KOPT-K1 (cell line): ENCODE measurements around the gene CSNK1E.

Source experiments
- H3K27ac ChIP-seq: fragments of 200-600 bp; sonication (generic); 2 replicates; pipeline ENCODE4 v1.5.1; 2016; ENCODE audit warnings: antibody characterized with exemption, mild to moderate bottlenecking, low read depth, low read length; ENCODE audit not compliant: poor library complexity, severe bottlenecking
- H3K36me3 ChIP-seq: fragments of 200-600 bp; sonication (generic); 2 replicates; pipeline ENCODE4 v1.5.1; 2017; ENCODE audit warnings: antibody characterized with exemption, mild to moderate bottlenecking, low read length, moderate library complexity; ENCODE audit not compliant: insufficient read depth
- H3K9me3 ChIP-seq: fragments of 200-600 bp; sonication (generic); 2 replicates; pipeline ENCODE4 v1.5.1; 2017; ENCODE audit warnings: antibody characterized with exemption, low read length, mild to moderate bottlenecking; ENCODE audit not compliant: insufficient read depth, poor library complexity, severe bottlenecking

Gene CSNK1E

DNA sequence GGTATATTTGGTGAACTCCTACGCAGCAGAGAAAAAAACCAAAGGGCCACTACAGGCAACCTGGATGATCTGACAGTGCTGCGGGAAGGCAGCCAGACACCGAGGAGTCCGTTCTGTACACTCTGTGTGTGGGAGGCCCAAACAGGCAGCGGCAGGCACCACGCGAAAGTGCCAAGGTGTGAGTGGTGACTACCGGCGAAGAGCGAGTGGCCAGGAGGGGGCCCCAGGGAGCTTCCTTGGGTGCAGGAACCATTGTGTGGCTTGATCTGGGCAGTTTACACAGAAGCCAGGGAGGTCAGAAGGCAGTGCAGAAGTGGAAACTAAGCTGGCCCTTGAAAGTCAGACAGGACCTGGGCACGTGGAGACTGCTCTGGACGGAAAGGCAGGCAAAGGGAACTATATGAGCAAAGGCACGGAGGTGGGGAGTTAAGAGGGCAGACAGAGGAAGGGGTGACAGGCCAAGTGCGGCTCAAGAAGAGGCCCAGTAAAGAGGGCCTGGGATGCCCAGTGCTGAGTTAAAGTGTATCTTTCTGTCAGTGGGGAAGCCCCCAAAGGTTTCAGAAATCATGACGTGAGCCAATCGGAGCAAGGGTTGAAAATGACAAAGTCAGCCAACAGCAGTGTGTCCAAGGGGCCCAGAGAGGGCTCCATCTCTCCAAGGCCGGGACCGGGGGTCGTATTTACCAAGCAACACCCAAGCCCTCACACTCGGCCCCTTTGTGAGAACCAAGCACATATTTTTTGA, 55.0 kb downstream of the CSNK1E start:
- Histone ChIP-seq H3K27ac (no peak overlapping the region), H3K36me3 (no peaks in the 10 kb centered on the region), H3K9me3 (no peaks in the 10 kb centered on the region)

- Histone ChIP-seq H3K27ac (no peak overlapping the region), H3K9me3 (no peaks in the 10 kb centered on the region), H3K36me3 (no peaks in the 10 kb centered on the region)
Measured at GRCh38 chr22:38260761-38261681, 56.2 kb downstream of the CSNK1E start.

DNA sequence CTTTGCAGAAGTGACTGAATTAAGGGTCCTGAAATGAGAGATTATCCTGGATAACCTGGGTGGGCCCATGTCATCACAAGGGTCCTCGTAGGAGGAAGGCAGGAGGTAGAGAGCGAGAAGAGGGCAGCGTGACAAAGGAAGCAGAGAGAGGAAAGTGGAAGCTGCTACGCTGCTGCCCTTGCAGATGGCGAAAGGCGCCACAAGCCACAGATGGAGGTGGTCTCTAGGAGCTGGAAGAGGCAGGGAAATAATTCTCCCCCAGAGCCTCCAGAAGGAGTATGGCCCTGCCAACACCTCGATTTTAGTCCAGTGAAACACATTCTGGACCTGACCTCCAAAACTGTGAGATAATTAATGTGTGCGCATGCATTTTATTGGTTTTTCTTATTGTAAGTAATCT, 57.9 kb downstream of the CSNK1E start:
- Histone ChIP-seq H3K9me3 (no peaks in the 10 kb centered on the region), H3K27ac (no peak overlapping the region), H3K36me3 (no peaks in the 10 kb centered on the region)

- no peaks in the 10 kb centered on the region for H3K36me3 ChIP-seq
- H3K9me3 ChIP-seq = no peaks in the 10 kb centered on the region
- no peak overlapping the region for H3K27ac ChIP-seq
Measured at GRCh38 chr22:38258895-38259294, 58.3 kb downstream of the CSNK1E start.

DNA sequence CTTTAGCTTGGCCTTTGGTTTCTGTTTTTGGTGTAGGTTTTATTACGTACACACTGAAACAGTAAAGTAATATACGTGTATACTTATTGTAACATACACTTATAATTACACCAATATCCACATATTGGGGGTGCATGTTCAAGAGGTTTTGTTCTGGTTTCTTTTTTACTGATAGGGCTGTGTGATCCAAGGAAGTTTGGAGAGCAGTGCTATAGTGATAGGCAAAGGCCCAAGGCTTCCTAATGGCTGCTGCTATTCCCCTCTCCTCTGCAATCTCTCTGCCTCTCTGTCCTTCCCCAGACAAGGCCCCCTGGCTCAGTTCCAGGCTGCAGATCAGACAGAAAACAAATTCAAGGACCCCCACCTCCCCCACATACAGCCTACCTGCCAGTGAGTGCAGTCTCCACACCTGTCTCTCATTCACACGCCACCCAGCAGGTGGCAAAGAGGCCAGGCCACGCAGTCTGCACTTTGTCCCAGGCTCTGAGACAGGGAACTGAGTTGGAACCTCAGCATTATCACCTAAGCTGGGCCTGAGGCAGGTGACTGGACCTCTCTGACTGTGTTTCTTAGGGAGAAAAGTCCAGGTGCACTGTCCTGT, 59.5 kb downstream of the CSNK1E start:
- no peaks in the 10 kb centered on the region for H3K36me3 ChIP-seq
- H3K9me3 ChIP-seq = no peaks in the 10 kb centered on the region
- H3K27ac ChIP-seq = no peak overlapping the region

GRCh38 chr22:38257181-38257580, 60.1 kb downstream of the CSNK1E start:
- Histone ChIP-seq H3K27ac (no peak overlapping the region), H3K36me3 (no peaks in the 10 kb centered on the region), H3K9me3 (no peaks in the 10 kb centered on the region)

- no peak overlapping the region for H3K27ac ChIP-seq
- no peaks in the 10 kb centered on the region for H3K9me3 ChIP-seq
- no peaks in the 10 kb centered on the region for H3K36me3 ChIP-seq
Measured at GRCh38 chr22:38255697-38256096, 61.5 kb downstream of the CSNK1E start.

DNA sequence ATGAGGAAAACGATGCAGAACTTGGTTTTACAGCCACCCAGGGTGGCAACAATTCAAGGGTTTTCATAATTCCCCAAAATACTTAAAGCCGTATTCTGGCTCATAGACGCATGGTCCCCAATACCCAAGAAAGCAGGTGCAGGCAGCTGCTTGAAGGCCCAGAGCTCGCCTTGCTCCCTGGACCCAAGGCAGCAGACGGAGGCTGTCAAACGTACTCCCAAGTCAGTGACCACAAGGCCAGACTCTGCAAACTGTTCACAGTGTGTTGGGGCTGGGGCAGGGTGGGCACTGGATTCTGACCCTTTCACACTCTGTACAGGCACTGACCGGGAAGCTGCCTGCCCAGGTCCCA, 65.9 kb downstream of the CSNK1E start:
- H3K27ac ChIP-seq = no peak overlapping the region

GRCh38 chr22:38250643-38251340, 66.4 kb downstream of the CSNK1E start:
- H3K27ac ChIP-seq = no peak overlapping the region
- no peaks in the 10 kb centered on the region for H3K9me3 ChIP-seq
- peaks cover 15% of the 10 kb centered on the region; the same call in 1 of the 2 replicates for H3K36me3 ChIP-seq

More for the DNA sequence above, 65.9 kb downstream of the CSNK1E start:
- Histone ChIP-seq H3K36me3 (peaks cover 10% of the 10 kb centered on the region; the same call in 1 of the 2 replicates), H3K9me3 (no peaks in the 10 kb centered on the region)

GRCh38 chr22:38249803-38250642, 67.2 kb downstream of the CSNK1E start:
- peaks cover 17% of the 10 kb centered on the region; the same call in 1 of the 2 replicates for H3K36me3 ChIP-seq
- H3K9me3 ChIP-seq = no peaks in the 10 kb centered on the region
- H3K27ac ChIP-seq = no peak overlapping the region

DNA sequence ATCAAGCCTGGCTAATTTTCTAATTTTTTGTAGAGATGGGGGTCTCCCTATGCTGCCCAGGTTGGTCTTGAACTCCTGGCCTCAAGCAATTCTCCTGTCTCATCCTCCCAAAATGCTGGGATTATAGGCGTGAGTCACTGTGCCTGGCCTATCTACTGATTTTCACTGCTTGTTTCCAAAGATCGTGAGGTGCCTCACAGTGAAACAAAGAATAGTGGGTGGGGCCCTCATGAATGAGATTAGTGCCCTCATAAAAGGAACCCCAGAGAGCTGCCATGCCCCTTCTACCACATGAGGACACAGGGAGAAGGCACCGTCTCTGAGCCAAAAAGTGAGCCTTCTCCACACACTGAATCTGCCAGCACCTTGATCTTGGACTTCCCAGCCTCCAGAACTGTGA, 67.9 kb downstream of the CSNK1E start:
- no peaks in the 10 kb centered on the region for H3K9me3 ChIP-seq
- H3K27ac ChIP-seq = no peak overlapping the region

GRCh38 chr22:38248280-38248679, 69.0 kb downstream of the CSNK1E start:
- Histone ChIP-seq H3K27ac (no peak overlapping the region), H3K36me3 (peaks cover 28% of the 10 kb centered on the region; the same call in 1 of the 2 replicates), H3K9me3 (no peaks in the 10 kb centered on the region)

More for the DNA sequence above, 67.9 kb downstream of the CSNK1E start:
- H3K36me3 ChIP-seq = peaks cover 23% of the 10 kb centered on the region; the same call in 1 of the 2 replicates

DNA sequence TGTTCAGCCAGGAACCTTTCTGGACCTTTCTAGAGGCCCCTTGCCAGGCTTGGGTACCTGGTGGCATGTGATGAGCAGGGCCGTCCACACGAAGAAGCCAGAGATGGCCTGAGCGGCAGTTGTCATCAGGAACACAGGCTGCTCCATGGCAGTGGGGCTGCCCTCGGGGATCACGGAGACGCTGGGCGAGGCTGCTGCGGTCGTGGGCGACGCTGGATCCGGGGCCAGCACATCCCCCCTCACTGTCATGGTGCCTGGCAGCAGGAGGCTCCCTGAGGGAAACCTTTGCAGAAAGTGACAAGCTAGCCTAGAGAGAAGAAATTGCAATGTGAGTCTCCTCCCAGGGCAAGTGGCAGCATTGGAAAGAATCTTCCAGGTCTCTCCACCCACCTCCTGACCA, 69.5 kb downstream of the CSNK1E start:
- Histone ChIP-seq H3K27ac (no peak overlapping the region), H3K36me3 (peaks cover 28% of the 10 kb centered on the region; the same call in 1 of the 2 replicates), H3K9me3 (no peaks in the 10 kb centered on the region)

- Histone ChIP-seq H3K27ac (no peak overlapping the region), H3K36me3 (peaks cover 28% of the 10 kb centered on the region; the same call in 1 of the 2 replicates), H3K9me3 (no peaks in the 10 kb centered on the region)
Measured at GRCh38 chr22:38246692-38247091, 70.5 kb downstream of the CSNK1E start.
